ENCODE results near the gene CHERP.

CHERP gene

GRCh38 chr19:16542045-16542909, at the start of gene CHERP:
TSS of gene CHERP (minus strand) at chr19:16542437. CDS start at chr19:16542378, 59 bp downstream.
- peak; percentile 96 for DNase-seq
- in situ Hi-C loops (cut with MboI; ENCODE audit: low pct_unique_long_range_greater_than_20kb, low sequenced_read_pairs), result no loop called here

GRCh38 chr19:16590876-16591802, 48.9 kb upstream of the CHERP start:
- DNase-seq, result no peak
- in situ Hi-C loops (cut with MboI; ENCODE audit: low pct_unique_long_range_greater_than_20kb, low sequenced_read_pairs), result no loop called here

- in situ Hi-C loops (cut with MboI; ENCODE audit: low pct_unique_long_range_greater_than_20kb, low sequenced_read_pairs), result no loop called here
- DNase-seq, result no peak
Observed at GRCh38 chr19:16589917-16590316, 47.7 kb upstream of the CHERP start.

GRCh38 chr19:16588824-16589577, 46.8 kb upstream of the CHERP start:
- no peak for DNase-seq
- in situ Hi-C loops (cut with MboI; ENCODE audit: low pct_unique_long_range_greater_than_20kb, low sequenced_read_pairs), result no loop called here

GRCh38 chr19:16587833-16588823, 45.9 kb upstream of the CHERP start:
- in situ Hi-C loops (cut with MboI; ENCODE audit: low pct_unique_long_range_greater_than_20kb, low sequenced_read_pairs), result no loop called here
- peak; percentile 89 for DNase-seq

- DNase-seq, result no peak
- in situ Hi-C loops (cut with MboI; ENCODE audit: low pct_unique_long_range_greater_than_20kb, low sequenced_read_pairs), result no loop called here
Observed at GRCh38 chr19:16586991-16587832, 45.0 kb upstream of the CHERP start.

- in situ Hi-C loops (cut with MboI; ENCODE audit: low pct_unique_long_range_greater_than_20kb, low sequenced_read_pairs), result no loop called here
Observed at GRCh38 chr19:16586477-16586871, 44.2 kb upstream of the CHERP start.

GRCh38 chr19:16585808-16586476, 43.7 kb upstream of the CHERP start:
- in situ Hi-C loops (cut with MboI; ENCODE audit: low pct_unique_long_range_greater_than_20kb, low sequenced_read_pairs), result no loop called here
- DNase-seq, result no peak

More at GRCh38 chr19:16586477-16586871, 44.2 kb upstream of the CHERP start:
- no peak for DNase-seq

GRCh38 chr19:16585094-16585801, 43.0 kb upstream of the CHERP start:
- in situ Hi-C loops (cut with MboI; ENCODE audit: low pct_unique_long_range_greater_than_20kb, low sequenced_read_pairs), result no loop called here

GRCh38 chr19:16584248-16585093, 42.2 kb upstream of the CHERP start:
- peak; percentile 83 for DNase-seq
- in situ Hi-C loops (cut with MboI; ENCODE audit: low pct_unique_long_range_greater_than_20kb, low sequenced_read_pairs), result no loop called here

More at GRCh38 chr19:16585094-16585801, 43.0 kb upstream of the CHERP start:
- DNase-seq, result no peak

GRCh38 chr19:16582486-16583261, 40.4 kb upstream of the CHERP start:
- no peak for DNase-seq
- in situ Hi-C loops (cut with MboI; ENCODE audit: low pct_unique_long_range_greater_than_20kb, low sequenced_read_pairs), result no loop called here

GRCh38 chr19:16581971-16582343, 39.7 kb upstream of the CHERP start:
- in situ Hi-C loops (cut with MboI; ENCODE audit: low pct_unique_long_range_greater_than_20kb, low sequenced_read_pairs), result no loop called here
- no peak for DNase-seq

- in situ Hi-C loops (cut with MboI; ENCODE audit: low pct_unique_long_range_greater_than_20kb, low sequenced_read_pairs), result no loop called here
- DNase-seq, result no peak
Observed at GRCh38 chr19:16581145-16581970, 39.1 kb upstream of the CHERP start.

GRCh38 chr19:16579381-16579780, 37.1 kb upstream of the CHERP start:
- in situ Hi-C loops (cut with MboI; ENCODE audit: low pct_unique_long_range_greater_than_20kb, low sequenced_read_pairs), result no loop called here

More at GRCh38 chr19:16579381-16579780, 37.1 kb upstream of the CHERP start:
- DNase-seq, result no peak

Measured in KBM-7 (cell line).